Measurements from ENCODE around the gene L2HGDH. TPM values are rescaled to one million over a fixed set of nuclear protein-coding genes. Genes with fewer than 3 reads are reported as not detected.

L2HGDH gene
- total RNA-seq: 3.8 TPM in 2 replicates

DNA sequence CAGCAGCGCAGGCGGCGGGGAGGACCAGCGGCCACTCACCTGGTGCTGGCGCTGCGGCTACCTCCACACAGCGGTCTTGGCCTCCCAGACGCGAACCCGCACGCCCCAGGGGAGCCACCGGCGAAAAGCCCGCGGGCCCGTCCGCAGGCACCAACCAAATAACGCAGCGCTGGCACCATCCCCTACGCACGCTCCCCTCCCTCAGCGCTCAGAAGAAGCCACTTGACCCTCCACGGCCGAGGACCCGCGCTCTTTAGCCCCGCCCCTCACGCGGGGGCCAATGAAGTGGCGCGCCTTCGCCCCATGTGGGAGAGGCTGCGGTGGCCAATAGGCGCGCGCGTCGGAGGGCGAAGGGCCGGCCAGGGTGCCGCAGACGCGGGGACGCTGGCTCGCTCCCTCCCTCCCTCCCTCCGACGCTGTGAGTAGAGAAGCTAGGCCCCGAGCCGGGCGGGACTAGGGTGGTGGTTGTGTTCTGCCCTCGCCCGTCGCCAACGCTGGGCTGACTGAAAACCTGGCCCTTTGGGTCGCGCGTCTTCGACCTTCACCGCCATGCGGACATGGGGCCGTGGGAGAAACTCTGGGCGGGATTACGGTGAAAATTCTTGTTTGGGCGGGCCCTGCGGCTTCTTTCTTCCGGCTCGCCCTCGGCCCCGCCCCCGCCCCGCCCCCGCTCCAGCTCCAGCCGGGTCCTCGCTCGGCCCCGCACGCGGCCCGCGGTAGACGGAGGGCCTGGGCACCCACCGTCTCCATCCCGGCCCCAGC, at the start of gene L2HGDH, which contains the start of gene DMAC2L:
TSS of gene L2HGDH (minus strand) at position 258 of the 762 bp plus-strand sequence. CDS start at position 179, 79 bp downstream.
TSS of gene DMAC2L (plus strand) at position 353 of the 762 bp plus-strand sequence. CDS start 9,164 bp downstream, outside the sequence.

DNA sequence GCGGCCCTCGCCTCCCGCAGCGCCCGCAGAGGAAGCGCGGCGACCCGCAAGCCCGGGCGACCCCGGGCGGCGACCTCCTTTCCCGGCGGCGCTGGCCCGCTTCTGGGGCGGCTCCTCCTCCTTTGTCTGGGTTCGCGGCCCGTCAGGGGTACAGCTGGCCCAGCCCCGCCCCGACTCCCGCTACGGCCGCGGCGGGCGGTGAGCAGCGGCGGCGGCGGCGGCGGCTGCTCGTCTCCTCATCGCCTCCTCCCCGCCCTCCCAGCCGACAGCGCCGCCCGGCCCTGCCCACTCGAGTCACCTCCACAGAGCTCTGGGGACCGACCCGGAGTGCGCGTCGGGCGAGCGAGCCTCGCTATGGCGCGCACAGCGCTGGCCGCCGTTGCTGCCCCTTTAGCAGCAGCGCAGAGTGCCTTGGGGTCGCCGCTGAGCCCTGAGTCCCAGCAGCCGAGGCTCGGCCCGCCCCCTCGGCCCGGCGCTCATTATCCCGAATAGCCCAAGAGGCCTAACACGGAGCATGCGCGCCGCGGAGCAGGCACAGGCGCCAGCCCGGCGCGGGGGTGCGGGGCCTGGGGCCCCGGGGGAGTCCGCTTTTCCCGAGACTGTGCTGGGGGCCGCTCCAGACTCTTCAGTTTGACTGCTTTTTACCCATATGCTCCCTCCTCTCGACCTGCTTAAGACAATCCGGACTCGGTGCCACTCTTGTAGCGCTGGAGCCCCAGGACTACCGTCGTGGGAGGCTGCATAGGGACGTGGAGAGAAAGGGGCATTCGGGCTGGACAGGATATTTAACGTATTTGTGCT, 80.4 kb downstream of the L2HGDH start, which contains the start of gene SOS2:
TSS of gene SOS2 (minus strand) at position 104 of the 801 bp plus-strand sequence. CDS start 295 bp downstream, outside the sequence.

Other genes starting within 250 kb of the L2HGDH start
- gene VCPKMT, start 195.7 kb downstream of the L2HGDH start, total RNA-seq: 3.7 and 3.8 TPM in 2 replicates
- gene SOS2, start 80.7 kb downstream of the L2HGDH start, total RNA-seq: 18.1 and 26.2 TPM in 2 replicates
- gene DMAC2L, start 95 bp upstream of the L2HGDH start, total RNA-seq: 3.7 and 6.1 TPM in 2 replicates
- 30.1 and 32.2 TPM in 2 replicates for gene CDKL1, start 84.7 kb upstream of the L2HGDH start, total RNA-seq
- gene MAP4K5, start 220.3 kb upstream of the L2HGDH start, total RNA-seq: 49.6 and 53.5 TPM in 2 replicates
- gene ATL1, start 247.9 kb upstream of the L2HGDH start, total RNA-seq: 4.2 and 4.4 TPM in 2 replicates

All from aortic smooth muscle cell (primary cell).